ENCODE measurements around the gene RGL2. TPM values are rescaled to one million over a fixed set of nuclear protein-coding genes. Genes with fewer than 3 reads are reported as not detected.

RGL2 gene
- total RNA-seq, 4 donors from 2014 or later: 28.7 to 81.2 (median 41.7) TPM

DNA sequence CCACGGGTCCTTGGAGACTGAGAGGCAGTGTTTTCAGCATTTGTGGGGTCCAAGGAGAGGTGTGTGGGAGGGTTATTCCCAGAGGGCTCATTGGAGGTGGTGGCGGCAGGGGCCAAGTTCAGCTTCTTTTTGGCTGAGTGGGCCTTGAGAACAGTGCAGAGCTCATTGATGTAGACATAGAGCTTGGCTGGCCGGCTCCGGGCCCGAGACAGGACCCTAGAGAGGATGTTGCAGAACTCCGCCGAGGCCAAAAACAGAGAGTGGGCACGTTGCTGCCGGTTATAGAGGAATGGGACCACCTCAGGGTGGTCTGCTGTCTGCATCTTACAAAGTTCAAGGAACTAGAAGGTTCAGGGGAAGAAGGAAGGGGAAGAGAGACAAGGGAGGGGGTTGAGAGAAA, 22.5 kb upstream of the RGL2 start:
- ATAC-seq (ENCODE audit: low FRiP score): no peak
- TF ChIP-seq, protein P1, sequence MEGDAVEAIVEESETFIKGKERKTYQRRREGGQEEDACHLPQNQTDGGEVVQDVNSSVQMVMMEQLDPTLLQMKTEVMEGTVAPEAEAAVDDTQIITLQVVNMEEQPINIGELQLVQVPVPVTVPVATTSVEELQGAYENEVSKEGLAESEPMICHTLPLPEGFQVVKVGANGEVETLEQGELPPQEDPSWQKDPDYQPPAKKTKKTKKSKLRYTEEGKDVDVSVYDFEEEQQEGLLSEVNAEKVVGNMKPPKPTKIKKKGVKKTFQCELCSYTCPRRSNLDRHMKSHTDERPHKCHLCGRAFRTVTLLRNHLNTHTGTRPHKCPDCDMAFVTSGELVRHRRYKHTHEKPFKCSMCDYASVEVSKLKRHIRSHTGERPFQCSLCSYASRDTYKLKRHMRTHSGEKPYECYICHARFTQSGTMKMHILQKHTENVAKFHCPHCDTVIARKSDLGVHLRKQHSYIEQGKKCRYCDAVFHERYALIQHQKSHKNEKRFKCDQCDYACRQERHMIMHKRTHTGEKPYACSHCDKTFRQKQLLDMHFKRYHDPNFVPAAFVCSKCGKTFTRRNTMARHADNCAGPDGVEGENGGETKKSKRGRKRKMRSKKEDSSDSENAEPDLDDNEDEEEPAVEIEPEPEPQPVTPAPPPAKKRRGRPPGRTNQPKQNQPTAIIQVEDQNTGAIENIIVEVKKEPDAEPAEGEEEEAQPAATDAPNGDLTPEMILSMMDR (IDR thresholded peaks at IDR 0.05): no peak
- no peak for DNase-seq (ENCODE audit: low spot score)

DNA sequence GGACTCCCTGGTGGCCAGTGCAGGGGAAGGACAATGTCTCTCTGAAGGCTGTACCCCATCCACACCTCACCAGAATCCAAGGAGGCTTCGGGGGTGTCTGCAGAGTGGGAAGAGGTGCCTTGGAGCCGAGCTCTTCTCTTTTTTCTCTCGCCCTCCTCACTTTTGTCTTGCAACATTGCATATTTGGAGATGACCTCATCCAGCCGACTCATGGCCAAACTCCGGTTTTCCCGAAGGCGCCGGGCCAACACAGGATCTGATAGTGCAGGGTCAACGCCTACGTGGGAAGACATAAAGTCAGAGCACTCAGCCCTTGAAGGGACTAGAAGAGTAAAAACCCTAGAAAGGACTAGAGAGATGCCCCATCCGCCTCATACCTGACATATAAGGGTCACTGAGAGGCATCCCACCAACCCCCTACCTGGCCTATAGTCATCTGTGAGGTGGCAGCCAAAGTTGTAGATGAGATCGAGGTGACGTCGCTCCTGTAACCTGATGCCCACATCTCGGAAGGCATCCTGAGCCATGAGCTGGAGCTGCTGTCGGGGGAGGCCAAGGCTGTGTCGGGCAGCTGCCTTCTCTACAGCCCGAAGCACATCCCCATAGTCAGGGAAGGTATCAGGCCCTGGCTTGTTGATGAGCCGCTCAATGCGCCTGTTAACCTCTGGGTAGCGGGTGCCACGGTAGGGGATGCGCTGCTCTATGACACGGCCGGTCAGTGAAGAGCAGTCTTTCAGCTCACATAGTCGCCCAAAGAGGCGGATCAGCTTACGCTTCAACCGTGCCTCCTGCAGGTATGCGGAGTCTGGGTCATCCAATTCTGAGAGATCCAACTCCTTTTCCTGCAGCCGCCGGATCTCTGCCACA, 21.8 kb upstream of the RGL2 start:
- peak; percentile 60 for DNase-seq (ENCODE audit: low spot score)
- TF ChIP-seq, protein P1 (IDR thresholded peaks at IDR 0.05): no peak

DNA sequence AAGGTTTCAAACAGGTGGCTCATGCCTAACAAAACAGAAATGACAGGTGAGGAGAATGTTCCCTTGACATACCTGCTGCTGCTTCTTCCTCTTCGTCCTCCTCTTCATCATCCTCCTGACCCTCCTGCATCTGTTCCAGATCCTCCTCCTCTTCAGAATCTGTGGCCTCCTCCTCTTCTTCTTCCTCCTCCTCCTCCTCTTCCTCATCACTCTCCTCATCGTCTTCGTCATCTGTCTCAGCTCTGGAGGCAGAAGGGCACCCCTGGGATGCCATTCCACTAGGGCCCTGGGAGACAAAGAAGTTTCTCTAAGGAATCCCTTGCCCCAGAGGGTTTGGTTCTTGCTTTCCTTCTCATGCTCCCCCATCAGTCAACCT, 21.2 kb upstream of the RGL2 start:
- DNase-seq (ENCODE audit: low spot score): no peak
- TF ChIP-seq, protein P1 (IDR thresholded peaks at IDR 0.05): no peak
- no peak for ATAC-seq (ENCODE audit: low FRiP score)

More for the DNA sequence above, 21.8 kb upstream of the RGL2 start:
- ATAC-seq (ENCODE audit: low FRiP score): peak; percentile 31

DNA sequence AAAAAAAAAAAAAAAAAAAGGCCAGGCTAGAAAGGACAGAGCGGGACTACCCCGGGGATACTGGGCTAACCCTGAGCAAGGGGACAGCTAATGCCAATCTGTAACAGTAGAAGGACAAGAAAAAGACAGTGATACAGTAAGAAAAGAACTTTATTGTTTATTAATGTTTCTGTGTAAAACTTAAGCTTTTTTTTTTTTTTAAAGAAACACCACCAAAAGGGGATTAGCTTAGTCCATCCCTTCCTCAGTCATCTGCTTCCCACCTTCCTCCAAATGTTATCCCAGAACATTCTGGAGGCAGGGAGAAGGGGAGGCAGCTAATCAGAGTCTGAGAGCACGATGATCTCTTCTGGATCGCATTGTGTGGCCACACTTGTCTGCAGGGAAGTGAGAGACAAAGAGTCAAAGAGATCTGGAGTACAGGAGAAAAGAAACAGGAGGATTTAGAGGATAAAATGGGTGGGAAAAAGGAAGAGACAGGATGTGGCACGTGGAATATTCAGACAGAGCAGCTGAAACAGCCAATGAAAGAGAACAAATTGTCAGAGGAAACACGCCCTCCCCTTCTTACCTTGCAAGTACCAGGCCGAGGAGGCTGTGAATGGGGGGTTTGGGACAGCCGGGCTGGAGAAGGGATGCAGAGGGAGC, 19.8 kb upstream of the RGL2 start:
- ATAC-seq (ENCODE audit: low FRiP score) (no peak), DNase-seq (ENCODE audit: low spot score) (no peak)
- TF ChIP-seq, protein P1 (IDR thresholded peaks at IDR 0.05): no peak

DNA sequence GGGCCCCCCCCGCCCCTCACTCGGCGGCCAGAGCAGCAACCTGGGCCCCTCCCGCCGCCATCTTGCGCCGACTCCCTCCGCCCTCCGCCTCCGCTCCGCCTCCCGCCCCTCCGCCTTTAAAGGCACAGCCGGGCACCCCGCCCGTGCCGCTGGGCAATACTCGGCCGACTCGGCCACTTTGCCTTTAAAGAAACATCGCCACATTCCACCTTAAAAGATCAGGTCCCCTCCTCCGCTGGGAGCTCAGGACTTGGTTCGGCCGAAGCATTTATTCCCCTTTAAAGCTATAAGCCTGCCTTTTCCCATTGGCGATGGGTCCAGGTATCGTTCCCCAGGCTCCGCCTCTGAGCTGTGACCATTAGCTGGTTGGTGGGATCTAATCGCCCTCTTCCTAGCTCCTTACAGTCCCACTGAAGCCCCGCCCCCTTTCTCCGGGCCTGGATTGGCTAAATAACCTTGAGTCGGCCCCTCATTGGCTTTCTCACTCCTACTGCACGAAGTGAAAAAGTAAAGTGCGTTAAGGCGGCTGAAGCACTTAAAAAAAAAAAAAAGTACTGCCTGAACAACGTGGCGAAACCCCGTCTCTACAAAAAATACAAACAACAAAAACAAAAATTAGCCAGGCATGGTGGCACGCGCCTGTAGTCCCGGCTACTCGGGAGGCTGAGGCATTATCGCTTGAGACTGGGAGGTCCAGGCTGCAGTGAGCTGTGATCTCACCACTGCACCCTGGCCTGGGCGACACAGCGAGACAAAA, 19.1 kb upstream of the RGL2 start, which contains the start of gene ZBTB22:
ZBTB22 (minus strand) TSS at position 76 of the 757 bp plus-strand sequence. CDS start 828 bp downstream, outside the sequence.
- TF ChIP-seq, protein P1 (IDR thresholded peaks at IDR 0.05): peak in 1 of 3 donors; percentile 5
- ATAC-seq (ENCODE audit: low FRiP score) (peak; percentile 67), DNase-seq (ENCODE audit: low spot score) (peak; percentile 99)

DNA sequence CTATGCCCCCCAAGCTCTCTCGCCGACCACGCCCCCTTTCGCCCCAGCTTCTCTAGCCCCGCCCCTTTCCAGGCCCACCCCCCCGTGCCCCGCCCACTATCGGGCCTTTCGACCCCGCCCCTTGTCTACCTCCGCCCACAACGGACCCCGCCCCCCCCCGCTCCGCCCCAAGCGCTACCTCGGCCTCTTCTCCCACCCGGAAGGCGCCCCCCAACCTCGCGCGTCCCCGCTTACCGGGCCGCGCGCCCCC, 18.6 kb upstream of the RGL2 start:
- no peak for ATAC-seq (ENCODE audit: low FRiP score)
- no peak for DNase-seq (ENCODE audit: low spot score)
- TF ChIP-seq, protein P1 (IDR thresholded peaks at IDR 0.05): no peak

Data from omental fat pad (tissue), 4 donors.